Measurements from ENCODE around the gene IFI27L2. TPM values are rescaled to one million over a fixed set of nuclear protein-coding genes. Genes with fewer than 3 reads are reported as not detected.

IFI27L2 gene
- total RNA-seq, 1 experiment from 2014 or later: 12.4 TPM

DNA sequence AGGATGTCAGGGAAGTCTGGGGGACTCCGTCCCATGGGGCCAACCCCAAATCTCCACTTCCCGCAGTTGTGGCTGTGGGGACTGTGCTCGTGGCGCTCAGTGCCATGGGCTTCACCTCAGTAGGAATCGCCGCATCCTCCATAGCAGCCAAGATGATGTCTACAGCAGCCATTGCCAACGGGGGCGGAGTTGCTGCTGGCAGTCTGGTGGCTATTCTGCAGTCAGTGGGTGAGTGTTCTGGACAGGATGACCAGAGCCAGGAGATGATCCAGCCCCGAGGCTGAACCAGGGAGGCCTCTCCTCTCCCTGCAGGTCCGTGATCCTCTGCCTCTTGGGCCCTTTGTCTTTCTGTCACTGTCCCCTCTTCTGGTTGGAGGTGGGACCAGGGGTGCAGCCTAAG lies 27.7 kb downstream of the IFI27L2 start:
- intact Hi-C loops (cut with micrococcal nuclease; ENCODE audit: unreplicated experiment): no loop called here
- CTCF ChIA-PET: no interaction called here

DNA sequence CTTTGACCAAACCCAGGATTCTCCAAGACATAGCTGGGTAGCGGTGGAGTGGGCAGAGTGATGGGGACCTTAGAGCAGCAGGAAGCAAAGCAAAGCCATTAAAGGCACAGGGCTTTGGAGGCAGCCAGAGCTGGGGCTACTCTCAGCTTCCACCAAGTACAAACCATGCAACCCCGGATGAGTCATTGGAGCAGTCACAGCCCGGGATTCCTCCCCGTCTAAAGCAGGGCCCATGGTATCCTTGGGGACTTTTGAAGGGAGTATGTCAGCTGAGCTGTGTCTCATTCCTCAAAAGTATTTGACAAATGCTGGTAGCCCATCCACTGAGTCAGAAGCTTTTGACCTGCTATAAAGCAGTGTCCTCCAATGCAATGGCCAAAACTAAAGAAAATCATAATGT lies 28.6 kb downstream of the IFI27L2 start:
- POLR2A ChIA-PET (ENCODE audit: low non-redundant PET): no interaction called here
- DNase-seq (ENCODE audit: low spot score): no peak
- no peaks in the 10 kb centered on the region for H3K4me1 ChIP-seq (ENCODE audit: insufficient read depth, low read length, poor library complexity, severe bottlenecking)
- no peak overlapping the region for H3K4me3 ChIP-seq (ENCODE audit: low read depth, low read length, poor library complexity, severe bottlenecking)
- TF ChIP-seq, protein P1, sequence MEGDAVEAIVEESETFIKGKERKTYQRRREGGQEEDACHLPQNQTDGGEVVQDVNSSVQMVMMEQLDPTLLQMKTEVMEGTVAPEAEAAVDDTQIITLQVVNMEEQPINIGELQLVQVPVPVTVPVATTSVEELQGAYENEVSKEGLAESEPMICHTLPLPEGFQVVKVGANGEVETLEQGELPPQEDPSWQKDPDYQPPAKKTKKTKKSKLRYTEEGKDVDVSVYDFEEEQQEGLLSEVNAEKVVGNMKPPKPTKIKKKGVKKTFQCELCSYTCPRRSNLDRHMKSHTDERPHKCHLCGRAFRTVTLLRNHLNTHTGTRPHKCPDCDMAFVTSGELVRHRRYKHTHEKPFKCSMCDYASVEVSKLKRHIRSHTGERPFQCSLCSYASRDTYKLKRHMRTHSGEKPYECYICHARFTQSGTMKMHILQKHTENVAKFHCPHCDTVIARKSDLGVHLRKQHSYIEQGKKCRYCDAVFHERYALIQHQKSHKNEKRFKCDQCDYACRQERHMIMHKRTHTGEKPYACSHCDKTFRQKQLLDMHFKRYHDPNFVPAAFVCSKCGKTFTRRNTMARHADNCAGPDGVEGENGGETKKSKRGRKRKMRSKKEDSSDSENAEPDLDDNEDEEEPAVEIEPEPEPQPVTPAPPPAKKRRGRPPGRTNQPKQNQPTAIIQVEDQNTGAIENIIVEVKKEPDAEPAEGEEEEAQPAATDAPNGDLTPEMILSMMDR (conservative IDR thresholded peaks at IDR 0.05; ENCODE audit: low read depth, low read length): no peak
- TF ChIP-seq EZH2 (IDR thresholded peaks at IDR 0.05; ENCODE audit: borderline replicate concordance, low read depth, low read length, poor library complexity, severe bottlenecking): no peak
- H3K36me3 ChIP-seq (ENCODE audit: insufficient read depth, low read length, poor library complexity, severe bottlenecking): no peaks in the 10 kb centered on the region
- no TSS peak for BruUV-seq (replicated peaks)
- intact Hi-C loops (cut with micrococcal nuclease; ENCODE audit: unreplicated experiment): no loop called here
- H3K27me3 ChIP-seq (replicated peaks; ENCODE audit: insufficient read depth, low read depth, low read length, poor library complexity): no peaks in the 10 kb centered on the region
- H3K27ac ChIP-seq (ENCODE audit: low read depth, low read length, poor library complexity, severe bottlenecking): no peak overlapping the region
- H3K9me3 ChIP-seq (ENCODE audit: low read depth, low read length, poor library complexity, severe bottlenecking): no peaks in the 10 kb centered on the region
- CTCF ChIA-PET: no interaction called here

More for the DNA sequence above, 27.7 kb downstream of the IFI27L2 start:
- H3K9me3 ChIP-seq (ENCODE audit: low read depth, low read length, poor library complexity, severe bottlenecking): no peaks in the 10 kb centered on the region
- H3K4me3 ChIP-seq (ENCODE audit: low read depth, low read length, poor library complexity, severe bottlenecking): no peak overlapping the region
- H3K27ac ChIP-seq (ENCODE audit: low read depth, low read length, poor library complexity, severe bottlenecking): no peak overlapping the region
- POLR2A ChIA-PET (ENCODE audit: low non-redundant PET): no interaction called here
- no peak for DNase-seq (ENCODE audit: low spot score)
- TF ChIP-seq, protein P1 (conservative IDR thresholded peaks at IDR 0.05; ENCODE audit: low read depth, low read length): no peak
- TF ChIP-seq EZH2 (IDR thresholded peaks at IDR 0.05; ENCODE audit: borderline replicate concordance, low read depth, low read length, poor library complexity, severe bottlenecking): no peak
- no peaks in the 10 kb centered on the region for H3K4me1 ChIP-seq (ENCODE audit: insufficient read depth, low read length, poor library complexity, severe bottlenecking)
- no peaks in the 10 kb centered on the region for H3K27me3 ChIP-seq (replicated peaks; ENCODE audit: insufficient read depth, low read depth, low read length, poor library complexity)
- no peaks in the 10 kb centered on the region for H3K36me3 ChIP-seq (ENCODE audit: insufficient read depth, low read length, poor library complexity, severe bottlenecking)
- BruUV-seq (replicated peaks): no TSS peak

DNA sequence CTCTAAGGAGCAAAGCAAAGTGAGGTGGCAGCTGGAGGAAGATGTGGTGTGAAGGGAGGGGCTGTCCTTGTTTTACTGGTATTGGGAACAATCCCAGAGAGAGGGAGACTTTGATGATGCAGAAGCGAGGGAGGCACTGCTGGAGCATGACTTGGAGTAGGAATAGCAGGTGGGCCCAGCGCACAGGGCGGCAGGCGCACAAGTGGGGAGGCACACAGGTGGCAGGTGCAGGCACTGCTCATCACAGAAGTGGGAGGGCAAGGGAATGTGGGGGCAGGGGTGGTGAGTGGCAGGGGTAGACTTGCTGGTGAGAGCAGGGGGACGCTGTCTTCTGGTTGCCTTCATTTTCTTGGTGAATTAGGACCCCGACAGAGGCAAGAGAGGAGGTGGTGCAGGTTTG lies 30.4 kb downstream of the IFI27L2 start:
- Histone ChIP-seq H3K9me3 (ENCODE audit: low read depth, low read length, poor library complexity, severe bottlenecking) (no peaks in the 10 kb centered on the region), H3K4me3 (ENCODE audit: low read depth, low read length, poor library complexity, severe bottlenecking) (no peak overlapping the region), H3K4me1 (ENCODE audit: insufficient read depth, low read length, poor library complexity, severe bottlenecking) (no peaks in the 10 kb centered on the region), H3K36me3 (ENCODE audit: insufficient read depth, low read length, poor library complexity, severe bottlenecking) (no peaks in the 10 kb centered on the region), H3K27ac (ENCODE audit: low read depth, low read length, poor library complexity, severe bottlenecking) (peak overlapping the region; percentile 50), H3K27me3 (replicated peaks; ENCODE audit: insufficient read depth, low read depth, low read length, poor library complexity) (no peaks in the 10 kb centered on the region)
- DNase-seq (ENCODE audit: low spot score): no peak
- ChIA-PET CTCF (no interaction called here), POLR2A (ENCODE audit: low non-redundant PET) (no interaction called here)
- no peak for TF ChIP-seq EZH2 (IDR thresholded peaks at IDR 0.05; ENCODE audit: borderline replicate concordance, low read depth, low read length, poor library complexity, severe bottlenecking)
- TF ChIP-seq, protein P1 (conservative IDR thresholded peaks at IDR 0.05; ENCODE audit: low read depth, low read length): no peak
- no TSS peak for BruUV-seq (replicated peaks)
- intact Hi-C loops (cut with micrococcal nuclease; ENCODE audit: unreplicated experiment): no loop called here

All from A673 (cell line).